Common myeloid progenitor, CD34-positive (primary cell): ENCODE data around the gene SLC6A7.

Experiments
- CTCF ChIA-PET: fragments of 350-600 bp; sonication (Branson Sonifier 250); formaldehyde crosslinking; loops from one replicate; lab custom pipeline; 2021; ENCODE audit warnings: antibody characterized with exemption; lab: Charles Lee
- POLR2A ChIA-PET: fragments of 350-600 bp; sonication (Branson Sonifier 250); formaldehyde crosslinking; loops from one replicate; lab custom pipeline; 2021; ENCODE audit warnings: antibody characterized with exemption; lab: Charles Lee
- DNase-seq, 3 donors: peaks; one replicate each; pipeline versions ENCODE4 v3.0.0 to v3.0.0-alpha.2; 2013
- H3K27ac ChIP-seq, 2 experiments: 1 replicate in 1 of 2; 2 replicates in 1 of 2; pipeline ENCODE4 v1.7.0; 2013; ENCODE audit warnings: inconsistent platforms in 2 of 2, low read length in 2 of 2, mild to moderate bottlenecking in 2 of 2, low read depth in 1 of 2, moderate library complexity in 1 of 2; ENCODE audit not compliant: severe bottlenecking in 2 of 2, insufficient read depth in 1 of 2, poor library complexity in 1 of 2
- H3K27me3 ChIP-seq, 5 experiments: replicated peaks in 2 of 5; 1 replicate in 3 of 5; 2 replicates in 2 of 5; pipeline versions ENCODE4 v1.6.1 to v1.7.0; 2013; ENCODE audit warnings: low read length in 4 of 5, mild to moderate bottlenecking in 2 of 5, moderate library complexity in 2 of 5, inconsistent platforms in 1 of 5; ENCODE audit not compliant: insufficient read depth in 5 of 5, control insufficient read depth in 4 of 5
- H3K36me3 ChIP-seq, 4 experiments: 1 replicate in 2 of 4; 2 replicates in 2 of 4; pipeline versions ENCODE4 v1.6.1 to v1.7.0; 2013; ENCODE audit warnings: low read length in 3 of 4, control low read depth in 1 of 4, mild to moderate bottlenecking in 1 of 4; ENCODE audit not compliant: control insufficient read depth in 4 of 4, insufficient read depth in 4 of 4
- H3K4me1 ChIP-seq, 4 experiments: 1 replicate in 3 of 4; 2 replicates in 1 of 4; pipeline versions ENCODE4 v1.6.1 to v1.7.1; 2013; ENCODE audit warnings: low read length in 3 of 4, mild to moderate bottlenecking in 3 of 4, control low read depth in 1 of 4, inconsistent platforms in 1 of 4, moderate library complexity in 1 of 4; ENCODE audit not compliant: control insufficient read depth in 4 of 4, insufficient read depth in 4 of 4; ENCODE audit errors: control extremely low read depth in 1 of 4
- H3K4me3 ChIP-seq, 7 experiments: 1 replicate in 4 of 7; 2 replicates in 3 of 7; pipeline versions ENCODE4 v1.5.1 to v1.7.0; 2013; ENCODE audit warnings: mild to moderate bottlenecking in 7 of 7, low read length in 6 of 7, moderate library complexity in 6 of 7, inconsistent platforms in 2 of 7, low read depth in 2 of 7, control low read depth in 1 of 7; ENCODE audit not compliant: insufficient read depth in 4 of 7, control insufficient read depth in 1 of 7; ENCODE audit errors: extremely low read depth in 1 of 7
- H3K9me3 ChIP-seq, 5 experiments: 1 replicate in 4 of 5; 2 replicates in 1 of 5; pipeline versions ENCODE4 v1.6.1 to v1.7.1; 2013; ENCODE audit warnings: low read length in 4 of 5, mild to moderate bottlenecking in 2 of 5, inconsistent platforms in 1 of 5, low read depth in 1 of 5, moderate library complexity in 1 of 5; ENCODE audit not compliant: control insufficient read depth in 4 of 5, insufficient read depth in 2 of 5; ENCODE audit errors: control extremely low read depth in 1 of 5
- WGBS: methylation state at CpG from one replicate; pipeline ENCODE4 v1.1.5; 2013; ENCODE audit not compliant: insufficient coverage; 5-methylcytosine and 5-hydroxymethylcytosine counted together

The SLC6A7 gene

DNA sequence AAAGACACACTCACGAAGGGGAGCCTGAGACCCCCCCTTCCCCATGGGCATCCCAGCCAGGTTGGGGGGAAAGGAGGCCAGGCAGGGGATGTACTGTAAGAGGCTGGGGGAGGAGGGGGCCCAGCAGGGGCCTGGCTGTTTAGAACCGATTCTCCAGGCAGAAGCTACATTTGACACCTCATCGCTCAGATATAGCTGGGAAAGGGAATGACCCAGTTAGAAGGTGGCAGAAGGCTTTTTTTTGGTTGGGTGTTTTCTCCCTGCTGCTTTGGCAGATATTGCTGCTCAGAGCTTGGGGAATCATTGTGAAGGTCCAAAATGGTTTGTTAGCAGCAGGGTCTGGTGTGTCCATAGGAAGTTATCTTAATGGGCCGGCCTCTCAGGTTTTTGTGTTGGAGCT is 17.3 kb upstream of the SLC6A7 start:
- DNase-seq, result no peak
- peaks cover 0 to 31% (median 27%) of the 10 kb centered on the region in 5 experiments for H3K27me3 ChIP-seq
- no peak overlapping the region for H3K27ac ChIP-seq
- H3K4me1 ChIP-seq, result no peaks in the 10 kb centered on the region
- H3K4me3 ChIP-seq, result no peak overlapping the region
- H3K9me3 ChIP-seq, result no peaks in the 10 kb centered on the region
- no peaks in the 10 kb centered on the region for H3K36me3 ChIP-seq
- ChIA-PET POLR2A (no interaction called here), CTCF (interaction anchor here (1.0 to 3.0 kb wide), 11 partner anchors 8 to 42 kb away, joined by 3 to 11 read pairs (median 3); partner anchors contain the start of gene PDGFRB)
- 100% methylated on average over 4 of the region's 4 CpGs for WGBS

GRCh38 chr5:150173161-150173560 is 16.7 kb upstream of the SLC6A7 start:
- H3K36me3 ChIP-seq, result no peaks in the 10 kb centered on the region
- H3K27me3 ChIP-seq, result peaks cover 0 to 25% (median 22%) of the 10 kb centered on the region in 5 experiments
- no peak for DNase-seq
- no peaks in the 10 kb centered on the region for H3K9me3 ChIP-seq
- no peak overlapping the region for H3K27ac ChIP-seq
- no peak overlapping the region for H3K4me3 ChIP-seq
- 100% methylated on average over 2 of the region's 3 CpGs for WGBS
- POLR2A ChIA-PET, result interaction anchor here (0.6 kb wide), 1 partner anchor 234 kb away, joined by 3 read pairs; no protein-coding TSS in a partner anchor
- no peaks in the 10 kb centered on the region for H3K4me1 ChIP-seq
- CTCF ChIA-PET, result interaction anchor here (1.0 to 3.0 kb wide), 12 partner anchors 8 to 43 kb away, joined by 3 to 11 read pairs (median 4); partner anchors contain the start of gene PDGFRB

GRCh38 chr5:150174285-150174684 is 15.6 kb upstream of the SLC6A7 start:
- H3K27me3 ChIP-seq, result peaks cover 0 to 16% (median 11%) of the 10 kb centered on the region in 5 experiments
- H3K27ac ChIP-seq, result no peak overlapping the region
- POLR2A ChIA-PET, result no interaction called here
- WGBS, result 99% methylated on average over 6 of the region's 6 CpGs
- H3K4me3 ChIP-seq, result no peak overlapping the region
- H3K9me3 ChIP-seq, result no peaks in the 10 kb centered on the region
- H3K4me1 ChIP-seq, result no peaks in the 10 kb centered on the region
- CTCF ChIA-PET, result interaction anchor here (0.7 to 3.0 kb wide), 13 partner anchors 12 to 175 kb away, joined by 3 to 11 read pairs (median 4); no protein-coding TSS in a partner anchor
- no peak for DNase-seq
- no peaks in the 10 kb centered on the region for H3K36me3 ChIP-seq

- H3K36me3 ChIP-seq, result no peaks in the 10 kb centered on the region
- peaks cover 0 to 12% (median 3%) of the 10 kb centered on the region in 5 experiments for H3K27me3 ChIP-seq
- ChIA-PET CTCF (interaction anchor here (0.7 to 2.4 kb wide), 20 partner anchors 9 to 174 kb away, joined by 3 to 11 read pairs (median 4); partner anchors contain the start of gene PDGFRB), POLR2A (no interaction called here)
- H3K4me1 ChIP-seq, result no peaks in the 10 kb centered on the region
- no CpG with 5 or more reads among the region's 1 CpG for WGBS
- DNase-seq, result no peak
- H3K9me3 ChIP-seq, result no peaks in the 10 kb centered on the region
- no peak overlapping the region for H3K27ac ChIP-seq
- no peak overlapping the region for H3K4me3 ChIP-seq
Observed at GRCh38 chr5:150175076-150175475, 14.8 kb upstream of the SLC6A7 start.

- POLR2A ChIA-PET, result no interaction called here
- 81% methylated on average over 4 of the region's 5 CpGs for WGBS
- peaks cover 0 to 8% (median 0%) of the 10 kb centered on the region in 5 experiments for H3K27me3 ChIP-seq
- no peaks in the 10 kb centered on the region for H3K9me3 ChIP-seq
- no peak overlapping the region for H3K27ac ChIP-seq
- CTCF ChIA-PET, result interaction anchor here (0.7 to 3.3 kb wide), 21 partner anchors 9 to 174 kb away, joined by 3 to 11 read pairs (median 4); partner anchors contain the start of genes CDX1, PDGFRB and SLC6A7
- no peak overlapping the region for H3K4me3 ChIP-seq
- DNase-seq, result peak; percentile 24 to 46 (median 35)
- H3K4me1 ChIP-seq, result peaks cover 0 to 4% (median 0%) of the 10 kb centered on the region in 4 experiments
- H3K36me3 ChIP-seq, result no peaks in the 10 kb centered on the region
Observed at GRCh38 chr5:150175536-150175935, 14.3 kb upstream of the SLC6A7 start.

DNA sequence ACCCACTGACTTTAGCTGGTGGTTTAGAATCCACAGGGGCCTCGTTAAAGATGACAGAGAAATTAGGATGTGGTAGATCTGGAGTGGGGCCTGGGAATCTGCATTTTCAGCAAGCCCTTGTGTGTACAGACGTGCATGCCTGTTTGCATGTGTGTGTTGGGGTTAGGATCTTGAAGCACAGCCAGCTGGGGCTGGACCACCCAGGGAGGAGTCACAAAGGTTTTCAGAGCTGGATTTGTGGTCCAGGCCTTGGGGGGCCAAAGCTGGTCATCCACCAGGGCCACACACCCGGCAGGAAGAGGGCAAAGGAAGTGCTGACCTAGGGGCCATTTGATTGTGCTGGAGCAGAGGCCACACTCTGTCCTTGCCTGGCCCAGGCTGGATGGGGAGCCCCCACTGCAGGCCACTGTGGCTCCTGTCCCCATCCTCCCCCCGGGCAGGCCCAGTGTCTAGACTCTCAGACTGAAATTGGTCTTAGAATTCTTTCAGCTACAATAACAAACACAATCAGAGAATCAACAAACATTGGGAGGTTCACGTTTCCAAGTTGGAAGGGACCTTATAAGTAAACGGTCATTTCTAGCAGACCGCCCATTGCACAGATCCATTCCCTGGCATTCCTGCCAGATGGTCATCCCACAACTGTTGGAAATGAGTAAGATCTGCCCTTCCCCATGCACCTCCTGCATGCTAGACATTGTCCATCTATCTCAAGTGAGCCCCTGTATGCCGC is 13.0 kb upstream of the SLC6A7 start:
- 92% methylated on average over 8 of the region's 8 CpGs for WGBS
- no peak for DNase-seq
- Histone ChIP-seq H3K36me3 (no peaks in the 10 kb centered on the region), H3K4me3 (no peak overlapping the region), H3K27ac (no peak overlapping the region), H3K4me1 (peaks cover 0 to 9% (median 0%) of the 10 kb centered on the region in 4 experiments), H3K9me3 (no peaks in the 10 kb centered on the region), H3K27me3 (peaks cover 0 to 5% (median 0%) of the 10 kb centered on the region in 5 experiments)
- ChIA-PET CTCF (interaction anchor here (0.8 to 3.3 kb wide), 15 partner anchors 7 to 810 kb away, joined by 3 to 11 read pairs (median 4); no protein-coding TSS in a partner anchor), POLR2A (no interaction called here)

DNA sequence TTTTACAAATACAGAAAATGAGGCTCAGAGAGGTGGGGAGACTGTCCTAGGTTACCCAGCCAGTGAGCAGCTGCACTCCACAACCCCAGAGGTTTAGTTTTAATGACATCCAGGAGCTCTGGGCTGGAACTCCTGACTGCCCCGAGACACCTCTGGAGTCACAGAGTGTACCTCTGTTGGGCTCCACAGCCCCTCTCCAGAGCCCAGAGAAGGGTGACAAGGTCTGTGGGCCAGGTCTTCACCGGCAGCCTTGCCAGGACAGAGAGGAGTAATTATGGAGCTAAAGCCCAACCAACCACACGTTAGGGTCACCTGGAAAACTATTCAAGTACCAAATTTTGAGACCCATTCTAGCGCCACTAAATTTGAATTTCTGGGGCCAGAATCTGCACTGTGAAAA is 12.1 kb upstream of the SLC6A7 start:
- DNase-seq, result no peak
- Histone ChIP-seq H3K36me3 (no peaks in the 10 kb centered on the region), H3K27me3 (peaks cover 0 to 5% (median 0%) of the 10 kb centered on the region in 5 experiments), H3K4me3 (no peak overlapping the region), H3K9me3 (no peaks in the 10 kb centered on the region), H3K27ac (no peak overlapping the region), H3K4me1 (peaks cover 0 to 9% (median 0%) of the 10 kb centered on the region in 4 experiments)
- ChIA-PET POLR2A (no interaction called here), CTCF (interaction anchor here (1.1 to 3.3 kb wide), 7 partner anchors 12 to 810 kb away, joined by 3 to 10 read pairs (median 3); partner anchors contain the start of gene SLC6A7)
- WGBS, result 100% methylated on average over 4 of the region's 4 CpGs
